Liver (tissue), 9 donors: ENCODE data around the gene APOBEC3C. TPM values are rescaled to one million over a fixed set of nuclear protein-coding genes. Genes with fewer than 3 reads are reported as not detected.

ENCODE experiments used
- DNase-seq: peaks from one replicate; pipeline ENCODE4 v3.0.0-alpha.2; 2017; ENCODE audit warnings: low spot score
- H3K27ac ChIP-seq, 2 donors: one replicate each; pipeline ENCODE4 v1.7.0; 2013; ENCODE audit warnings: inconsistent platforms in 2 of 2, low read length in 2 of 2, control low read depth in 1 of 2, low read depth in 1 of 2, mild to moderate bottlenecking in 1 of 2
- H3K27me3 ChIP-seq, 4 donors: one replicate each; pipeline versions ENCODE4 v1.6.1 to v1.7.0; 2013; ENCODE audit warnings: low read length in 3 of 4, inconsistent platforms in 1 of 4, mild to moderate bottlenecking in 1 of 4, moderate library complexity in 1 of 4; ENCODE audit not compliant: control insufficient read depth in 4 of 4, insufficient read depth in 4 of 4
- H3K36me3 ChIP-seq, 4 donors: one replicate each; pipeline versions ENCODE4 v1.6.1 to v1.7.0; 2013; ENCODE audit warnings: low read length in 3 of 4, mild to moderate bottlenecking in 3 of 4, low read depth in 1 of 4, moderate library complexity in 1 of 4; ENCODE audit not compliant: control insufficient read depth in 4 of 4, insufficient read depth in 3 of 4
- H3K4me1 ChIP-seq, 4 donors: one replicate each; pipeline versions ENCODE4 v1.6.1 to v1.7.0; 2013; ENCODE audit warnings: low read length in 3 of 4, mild to moderate bottlenecking in 3 of 4, moderate library complexity in 1 of 4; ENCODE audit not compliant: control insufficient read depth in 4 of 4, insufficient read depth in 4 of 4
- H3K4me3 ChIP-seq, 3 donors: one replicate each; pipeline versions ENCODE4 v1.6.1 to v1.7.0; 2013; ENCODE audit warnings: low read length in 3 of 3, control low read depth in 1 of 3, low read depth in 1 of 3, mild to moderate bottlenecking in 1 of 3
- H3K9ac ChIP-seq, 2 donors: one replicate each; pipeline ENCODE4 v1.7.0; 2013; ENCODE audit warnings: low read length in 2 of 2, mild to moderate bottlenecking in 2 of 2, moderate library complexity in 2 of 2, control low read depth in 1 of 2, low read depth in 1 of 2
- H3K9me3 ChIP-seq, 4 donors: one replicate each; pipeline versions ENCODE4 v1.6.1 to v1.7.0; 2013; ENCODE audit warnings: low read length in 3 of 4; ENCODE audit not compliant: control insufficient read depth in 4 of 4
- EGR1 ChIP-seq, 2 donors: IDR thresholded peaks; 2 replicates each; pipeline ENCODE4 v1.6.1; 2016 to 2018; ENCODE audit warnings: antibody characterized with exemption in 2 of 2, low read depth in 2 of 2
- FOXA1 ChIP-seq: IDR thresholded peaks from 2 replicates; pipeline ENCODE4 v1.6.1; 2016; ENCODE audit warnings: antibody characterized with exemption
- FOXA2 ChIP-seq: IDR thresholded peaks from 2 replicates; pipeline ENCODE4 v1.6.1; 2016; ENCODE audit warnings: antibody characterized with exemption
- GABPA ChIP-seq, 2 donors: IDR thresholded peaks in 1 of 2; conservative IDR thresholded peaks in 1 of 2; 2 replicates each; pipeline ENCODE4 v1.6.1; 2016; ENCODE audit warnings: antibody characterized with exemption in 2 of 2, mild to moderate bottlenecking in 1 of 2, moderate library complexity in 1 of 2
- HNF4A ChIP-seq, 2 donors: conservative IDR thresholded peaks; 2 replicates each; pipeline ENCODE4 v1.6.1; 2016; ENCODE audit warnings: antibody characterized with exemption in 2 of 2, mild to moderate bottlenecking in 2 of 2
- HNF4G ChIP-seq: IDR thresholded peaks from 2 replicates; pipeline ENCODE4 v1.6.1; 2016; ENCODE audit warnings: antibody characterized with exemption
- NR2F2 ChIP-seq: IDR thresholded peaks from 2 replicates; pipeline ENCODE4 v1.6.1; 2016; ENCODE audit warnings: antibody characterized with exemption
- RAD21 ChIP-seq, 2 donors: IDR thresholded peaks; 2 replicates each; pipeline ENCODE4 v1.6.1; 2016; ENCODE audit warnings: antibody characterized with exemption in 2 of 2, mild to moderate bottlenecking in 2 of 2
- SP1 ChIP-seq: IDR thresholded peaks from 2 replicates; pipeline ENCODE4 v1.6.1; 2018; ENCODE audit warnings: antibody characterized with exemption, mild to moderate bottlenecking
- TAF1 ChIP-seq: conservative IDR thresholded peaks from 2 replicates; pipeline ENCODE4 v1.6.1; 2016; ENCODE audit warnings: antibody characterized with exemption, mild to moderate bottlenecking
- YY1 ChIP-seq: IDR thresholded peaks from 2 replicates; pipeline ENCODE4 v1.6.1; 2016; ENCODE audit warnings: antibody characterized with exemption, mild to moderate bottlenecking
- WGBS: extraction: QIAGEN DNeasy Blood & Tissue Kit; methylation state at CpG from one replicate; pipeline ENCODE4 v1.1.7; 2013; 5-methylcytosine and 5-hydroxymethylcytosine counted together
- polyA plus RNA-seq, 2 donors: library from polyadenylated mRNA; stranded (reverse) in 1 of 2; unstranded in 1 of 2; fragments of 200-250 nt in 1 of 2; fragments of >200 nt in 1 of 2; fragmentation: Nextera tagmentation in 1 of 2; extraction: Ambion mirVana in 1 of 2; gene quantifications; one replicate each; pipeline versions ENCODE4 v1.2.1 to v1.2.3, GENCODE V29; 2013 to 2015
- total RNA-seq, 2 donors: library from RNA; depleted of rRNA; stranded (reverse); fragments of >200 nt; gene quantifications; one replicate each; pipeline ENCODE4 v1.2.3, GENCODE V29; 2014
- TF ChIP-seq, protein P1 (sequence below): IDR thresholded peaks from 2 replicates; pipeline ENCODE4 v1.6.1; 2016; ENCODE audit warnings: antibody characterized with exemption
- TF ChIP-seq, protein P2 (sequence below): fragments of 150-350 bp; IDR thresholded peaks from 2 replicates; pipeline ENCODE4 v1.5.1; 2017; ENCODE audit warnings: improper control_type of control experiment, low read depth, low read length; ENCODE audit not compliant: missing input control
- TF ChIP-seq, protein P3 (sequence below): IDR thresholded peaks from 2 replicates; pipeline ENCODE4 v1.6.1; 2016; ENCODE audit warnings: antibody characterized with exemption
- TF ChIP-seq, protein P4 (sequence below): IDR thresholded peaks from 2 replicates; pipeline ENCODE4 v1.6.1; 2016; ENCODE audit warnings: antibody characterized with exemption
- TF ChIP-seq, protein P5 (sequence below): IDR thresholded peaks from 2 replicates; pipeline ENCODE4 v1.6.1; 2016; ENCODE audit warnings: antibody characterized with exemption, mild to moderate bottlenecking
- donor health status: healthy.
- donor health status: healthy.
- donor health status: healthy.
- donor health status: healthy.
- donor health status: healthy.

The APOBEC3C gene
- total and polyA plus RNA-seq, 4 donors, result 1.2 to 11.9 (median 3.7) TPM

DNA sequence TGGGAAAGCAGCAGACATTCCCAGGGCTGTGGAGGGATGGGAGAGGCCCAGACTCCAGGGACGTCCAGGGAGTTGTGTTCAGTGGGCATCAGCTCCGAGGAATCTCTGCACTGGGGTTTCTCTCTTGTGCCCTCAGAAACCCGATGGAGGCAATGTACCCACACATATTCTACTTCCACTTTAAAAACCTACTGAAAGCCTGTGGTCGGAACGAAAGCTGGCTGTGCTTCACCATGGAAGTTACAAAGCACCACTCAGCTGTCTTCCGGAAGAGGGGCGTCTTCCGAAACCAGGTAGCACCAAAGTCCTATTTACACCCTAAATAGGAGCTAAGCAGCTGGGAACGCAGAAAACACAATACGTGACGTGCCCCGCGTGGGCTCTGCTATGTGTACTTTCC lies 15.2 kb downstream of the APOBEC3C start:
- Histone ChIP-seq H3K9ac (no peak overlapping the region), H3K9me3 (no peaks in the 10 kb centered on the region), H3K27ac (no peak overlapping the region), H3K27me3 (no peaks in the 10 kb centered on the region), H3K4me1 (no peaks in the 10 kb centered on the region), H3K4me3 (no peak overlapping the region), H3K36me3 (no peaks in the 10 kb centered on the region)
- no peak for DNase-seq
- 94% methylated on average over 13 of the region's 13 CpGs for WGBS
- TF ChIP-seq, protein P1, sequence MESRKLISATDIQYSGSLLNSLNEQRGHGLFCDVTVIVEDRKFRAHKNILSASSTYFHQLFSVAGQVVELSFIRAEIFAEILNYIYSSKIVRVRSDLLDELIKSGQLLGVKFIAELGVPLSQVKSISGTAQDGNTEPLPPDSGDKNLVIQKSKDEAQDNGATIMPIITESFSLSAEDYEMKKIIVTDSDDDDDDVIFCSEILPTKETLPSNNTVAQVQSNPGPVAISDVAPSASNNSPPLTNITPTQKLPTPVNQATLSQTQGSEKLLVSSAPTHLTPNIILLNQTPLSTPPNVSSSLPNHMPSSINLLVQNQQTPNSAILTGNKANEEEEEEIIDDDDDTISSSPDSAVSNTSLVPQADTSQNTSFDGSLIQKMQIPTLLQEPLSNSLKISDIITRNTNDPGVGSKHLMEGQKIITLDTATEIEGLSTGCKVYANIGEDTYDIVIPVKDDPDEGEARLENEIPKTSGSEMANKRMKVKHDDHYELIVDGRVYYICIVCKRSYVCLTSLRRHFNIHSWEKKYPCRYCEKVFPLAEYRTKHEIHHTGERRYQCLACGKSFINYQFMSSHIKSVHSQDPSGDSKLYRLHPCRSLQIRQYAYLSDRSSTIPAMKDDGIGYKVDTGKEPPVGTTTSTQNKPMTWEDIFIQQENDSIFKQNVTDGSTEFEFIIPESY, result no peak
- TF ChIP-seq FOXA1 (no peak), SP1 (no peak), EGR1 (IDR thresholded peaks at IDR 0.05; ENCODE audit: low read depth in 2 of 2) (no peak), GABPA (IDR thresholded peaks at IDR 0.05 in 1 of 2, conservative IDR thresholded peaks at IDR 0.05 in 1 of 2) (no peak), TAF1 (no peak), YY1 (no peak)
- TF ChIP-seq, protein P2, sequence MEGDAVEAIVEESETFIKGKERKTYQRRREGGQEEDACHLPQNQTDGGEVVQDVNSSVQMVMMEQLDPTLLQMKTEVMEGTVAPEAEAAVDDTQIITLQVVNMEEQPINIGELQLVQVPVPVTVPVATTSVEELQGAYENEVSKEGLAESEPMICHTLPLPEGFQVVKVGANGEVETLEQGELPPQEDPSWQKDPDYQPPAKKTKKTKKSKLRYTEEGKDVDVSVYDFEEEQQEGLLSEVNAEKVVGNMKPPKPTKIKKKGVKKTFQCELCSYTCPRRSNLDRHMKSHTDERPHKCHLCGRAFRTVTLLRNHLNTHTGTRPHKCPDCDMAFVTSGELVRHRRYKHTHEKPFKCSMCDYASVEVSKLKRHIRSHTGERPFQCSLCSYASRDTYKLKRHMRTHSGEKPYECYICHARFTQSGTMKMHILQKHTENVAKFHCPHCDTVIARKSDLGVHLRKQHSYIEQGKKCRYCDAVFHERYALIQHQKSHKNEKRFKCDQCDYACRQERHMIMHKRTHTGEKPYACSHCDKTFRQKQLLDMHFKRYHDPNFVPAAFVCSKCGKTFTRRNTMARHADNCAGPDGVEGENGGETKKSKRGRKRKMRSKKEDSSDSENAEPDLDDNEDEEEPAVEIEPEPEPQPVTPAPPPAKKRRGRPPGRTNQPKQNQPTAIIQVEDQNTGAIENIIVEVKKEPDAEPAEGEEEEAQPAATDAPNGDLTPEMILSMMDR, result no peak
- TF ChIP-seq, protein P3, sequence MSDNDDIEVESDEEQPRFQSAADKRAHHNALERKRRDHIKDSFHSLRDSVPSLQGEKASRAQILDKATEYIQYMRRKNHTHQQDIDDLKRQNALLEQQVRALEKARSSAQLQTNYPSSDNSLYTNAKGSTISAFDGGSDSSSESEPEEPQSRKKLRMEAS, result no peak
- TF ChIP-seq, protein P4, sequence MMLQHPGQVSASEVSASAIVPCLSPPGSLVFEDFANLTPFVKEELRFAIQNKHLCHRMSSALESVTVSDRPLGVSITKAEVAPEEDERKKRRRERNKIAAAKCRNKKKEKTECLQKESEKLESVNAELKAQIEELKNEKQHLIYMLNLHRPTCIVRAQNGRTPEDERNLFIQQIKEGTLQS, result no peak

DNA sequence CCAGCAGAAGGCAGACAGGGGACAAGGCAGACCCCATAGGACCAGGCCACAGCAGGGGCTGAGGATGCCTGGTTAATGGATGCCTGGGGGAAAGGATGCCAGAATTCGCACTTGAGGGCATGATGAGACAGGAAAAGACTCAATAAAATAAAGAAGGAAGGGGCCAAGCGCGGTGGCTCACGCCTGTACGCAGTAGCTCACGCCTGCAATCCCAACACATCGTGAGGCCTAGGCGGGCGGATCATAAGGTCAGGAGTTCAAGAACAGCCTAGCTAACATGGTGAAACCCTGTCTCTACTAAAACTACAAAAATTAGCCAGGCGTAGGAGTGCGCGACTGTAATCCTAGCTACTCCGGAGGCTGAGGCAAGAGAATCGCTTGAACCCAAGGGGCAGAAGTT lies 16.6 kb downstream of the APOBEC3C start:
- TF ChIP-seq HNF4G (no peak), FOXA1 (no peak), TAF1 (no peak), NR2F2 (no peak), YY1 (no peak), HNF4A (conservative IDR thresholded peaks at IDR 0.05) (no peak), SP1 (no peak), EGR1 (IDR thresholded peaks at IDR 0.05; ENCODE audit: low read depth in 2 of 2) (no peak), RAD21 (IDR thresholded peaks at IDR 0.05) (no peak), FOXA2 (no peak)
- TF ChIP-seq, protein P1, result no peak
- TF ChIP-seq, protein P2, result no peak
- TF ChIP-seq, protein P5, sequence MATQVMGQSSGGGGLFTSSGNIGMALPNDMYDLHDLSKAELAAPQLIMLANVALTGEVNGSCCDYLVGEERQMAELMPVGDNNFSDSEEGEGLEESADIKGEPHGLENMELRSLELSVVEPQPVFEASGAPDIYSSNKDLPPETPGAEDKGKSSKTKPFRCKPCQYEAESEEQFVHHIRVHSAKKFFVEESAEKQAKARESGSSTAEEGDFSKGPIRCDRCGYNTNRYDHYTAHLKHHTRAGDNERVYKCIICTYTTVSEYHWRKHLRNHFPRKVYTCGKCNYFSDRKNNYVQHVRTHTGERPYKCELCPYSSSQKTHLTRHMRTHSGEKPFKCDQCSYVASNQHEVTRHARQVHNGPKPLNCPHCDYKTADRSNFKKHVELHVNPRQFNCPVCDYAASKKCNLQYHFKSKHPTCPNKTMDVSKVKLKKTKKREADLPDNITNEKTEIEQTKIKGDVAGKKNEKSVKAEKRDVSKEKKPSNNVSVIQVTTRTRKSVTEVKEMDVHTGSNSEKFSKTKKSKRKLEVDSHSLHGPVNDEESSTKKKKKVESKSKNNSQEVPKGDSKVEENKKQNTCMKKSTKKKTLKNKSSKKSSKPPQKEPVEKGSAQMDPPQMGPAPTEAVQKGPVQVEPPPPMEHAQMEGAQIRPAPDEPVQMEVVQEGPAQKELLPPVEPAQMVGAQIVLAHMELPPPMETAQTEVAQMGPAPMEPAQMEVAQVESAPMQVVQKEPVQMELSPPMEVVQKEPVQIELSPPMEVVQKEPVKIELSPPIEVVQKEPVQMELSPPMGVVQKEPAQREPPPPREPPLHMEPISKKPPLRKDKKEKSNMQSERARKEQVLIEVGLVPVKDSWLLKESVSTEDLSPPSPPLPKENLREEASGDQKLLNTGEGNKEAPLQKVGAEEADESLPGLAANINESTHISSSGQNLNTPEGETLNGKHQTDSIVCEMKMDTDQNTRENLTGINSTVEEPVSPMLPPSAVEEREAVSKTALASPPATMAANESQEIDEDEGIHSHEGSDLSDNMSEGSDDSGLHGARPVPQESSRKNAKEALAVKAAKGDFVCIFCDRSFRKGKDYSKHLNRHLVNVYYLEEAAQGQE, result no peak
- no peaks in the 10 kb centered on the region for H3K9me3 ChIP-seq
- no peaks in the 10 kb centered on the region for H3K4me1 ChIP-seq
- H3K27ac ChIP-seq, result no peak overlapping the region
- H3K4me3 ChIP-seq, result no peak overlapping the region
- no peak for DNase-seq
- no peaks in the 10 kb centered on the region for H3K36me3 ChIP-seq
- WGBS, result 96% methylated on average over 14 of the region's 14 CpGs
- no peaks in the 10 kb centered on the region for H3K27me3 ChIP-seq
- no peak overlapping the region for H3K9ac ChIP-seq
